Measurements from ENCODE around the gene ZSCAN29. TPM values are rescaled to one million over a fixed set of nuclear protein-coding genes. Genes with fewer than 3 reads are reported as not detected.

Gene ZSCAN29
- total and polyA plus RNA-seq, 2 experiments from 2014 or later = 15.3 to 40.5 TPM

GRCh38 chr15:43347114-43347513, 23.7 kb downstream of the ZSCAN29 start:
- Mint-ChIP-seq H3K27me3 (ENCODE audit: insufficient read depth, low read depth, poor library complexity) (no peaks in the 10 kb centered on the region), H3K9me3 (no peaks in the 10 kb centered on the region; the same call in 2 of the 3 replicates), H3K4me1 (no peaks in the 10 kb centered on the region), H3K27ac (no peak overlapping the region), H3K4me3 (no peak overlapping the region), H3K36me3 (ENCODE audit: low read depth) (no peaks in the 10 kb centered on the region; the same call in 2 of the 3 replicates)
- no peaks in the 10 kb centered on the region for H3K79me2 ChIP-seq (replicated peaks; ENCODE audit: insufficient read depth)
- no peak overlapping the region for H3K4me3 ChIP-seq
- no peaks in the 10 kb centered on the region for H3F3A ChIP-seq (replicated peaks; ENCODE audit: low read depth)
- no peak overlapping the region for H2AFZ ChIP-seq
- DNase-seq (ENCODE audit: low spot score) (no peak), ATAC-seq (no peak)
- no peak for TF ChIP-seq REST (IDR thresholded peaks at IDR 0.05; ENCODE audit: unreplicated experiment)
- TF ChIP-seq NANOG (IDR thresholded peaks at IDR 0.05; ENCODE audit: borderline replicate concordance) = no peak
- TF ChIP-seq EZH2phosphoT487 (IDR thresholded peaks at IDR 0.05; ENCODE audit: unreplicated experiment) = no peak
- TF ChIP-seq STAT1 (IDR thresholded peaks at IDR 0.05; ENCODE audit: unreplicated experiment) = no peak
- no peak for TF ChIP-seq ETS1 (IDR thresholded peaks at IDR 0.05)
- TF ChIP-seq CREB1 (CRISPR knock-in tag; IDR thresholded peaks at IDR 0.05; ENCODE audit: low read depth) = no peak
- no peak for TF ChIP-seq JUNB (IDR thresholded peaks at IDR 0.05; ENCODE audit: unreplicated experiment)
- no peak for TF ChIP-seq ZNF114 (CRISPR knock-in tag; IDR thresholded peaks at IDR 0.05)
- no peak for TF ChIP-seq CTCF (conservative IDR thresholded peaks at IDR 0.05; ENCODE audit: low read depth in 2 of 2)
- no peak for TF ChIP-seq ZNF331 (CRISPR knock-in tag; IDR thresholded peaks at IDR 0.05; ENCODE audit: low read depth)
- TF ChIP-seq EZH2 (IDR thresholded peaks at IDR 0.05; ENCODE audit: low read depth, unreplicated experiment) = no peak
- TF ChIP-seq POLR2AphosphoS5 (IDR thresholded peaks at IDR 0.05; ENCODE audit: low read depth) = no peak
- no peak for TF ChIP-seq ZNF462 (CRISPR knock-in tag; IDR thresholded peaks at IDR 0.05)
- H3K4me1 ChIP-seq (ENCODE audit: insufficient read depth) = no peaks in the 10 kb centered on the region
- H3K4me2 ChIP-seq = no peak overlapping the region
- peaks cover 5% of the 10 kb centered on the region; the same call in 1 of the 2 replicates for H4K20me1 ChIP-seq (replicated peaks; ENCODE audit: insufficient read depth)
- no peak overlapping the region for H3K27ac ChIP-seq (ENCODE audit: low read depth)
- no peaks in the 10 kb centered on the region for H3K36me3 ChIP-seq (ENCODE audit: insufficient read depth)
- no peaks in the 10 kb centered on the region for H3K27me3 ChIP-seq (ENCODE audit: insufficient read depth)
- no peaks in the 10 kb centered on the region for H3K9me2 ChIP-seq (ENCODE audit: insufficient read depth)

All from GM23338 (cell line).